ENCODE measurements around the gene TCHHL1.

Gene TCHHL1

GRCh38 chr1:152071123-152071522 lies 17.7 kb downstream of the TCHHL1 start:
- no peak for TF ChIP-seq SIN3A (IDR thresholded peaks at IDR 0.05; ENCODE audit: borderline replicate concordance, insufficient read depth, low read length)
- TF ChIP-seq POLR2AphosphoS5 (IDR thresholded peaks at IDR 0.05; ENCODE audit: low read depth, low read length), result no peak
- no peak for TF ChIP-seq TAF1 (IDR thresholded peaks at IDR 0.05; ENCODE audit: borderline replicate concordance, insufficient read depth, low read length)
- TF ChIP-seq FOXP2 (optimal IDR thresholded peaks at IDR 0.05; ENCODE audit: borderline replicate concordance, extremely low read depth, extremely low read length, insufficient read depth), result no peak
- no peak for TF ChIP-seq REST (IDR thresholded peaks at IDR 0.05; ENCODE audit: insufficient read depth in 1 of 2, low read depth in 2 of 2, low read length in 2 of 2)

GRCh38 chr1:152067929-152068328 lies 20.9 kb downstream of the TCHHL1 start:
- no peak for TF ChIP-seq POLR2AphosphoS5 (IDR thresholded peaks at IDR 0.05; ENCODE audit: low read depth, low read length)
- no peak for TF ChIP-seq SIN3A (IDR thresholded peaks at IDR 0.05; ENCODE audit: borderline replicate concordance, insufficient read depth, low read length)
- TF ChIP-seq TAF1 (IDR thresholded peaks at IDR 0.05; ENCODE audit: borderline replicate concordance, insufficient read depth, low read length), result no peak
- TF ChIP-seq REST (IDR thresholded peaks at IDR 0.05; ENCODE audit: insufficient read depth in 1 of 2, low read depth in 2 of 2, low read length in 2 of 2), result no peak
- no peak for TF ChIP-seq FOXP2 (optimal IDR thresholded peaks at IDR 0.05; ENCODE audit: borderline replicate concordance, extremely low read depth, extremely low read length, insufficient read depth)

GRCh38 chr1:152067150-152067549 lies 21.7 kb downstream of the TCHHL1 start:
- no peak for TF ChIP-seq SIN3A (IDR thresholded peaks at IDR 0.05; ENCODE audit: borderline replicate concordance, insufficient read depth, low read length)
- TF ChIP-seq POLR2AphosphoS5 (IDR thresholded peaks at IDR 0.05; ENCODE audit: low read depth, low read length), result no peak
- no peak for TF ChIP-seq TAF1 (IDR thresholded peaks at IDR 0.05; ENCODE audit: borderline replicate concordance, insufficient read depth, low read length)
- no peak for TF ChIP-seq FOXP2 (optimal IDR thresholded peaks at IDR 0.05; ENCODE audit: borderline replicate concordance, extremely low read depth, extremely low read length, insufficient read depth)
- no peak for TF ChIP-seq REST (IDR thresholded peaks at IDR 0.05; ENCODE audit: insufficient read depth in 1 of 2, low read depth in 2 of 2, low read length in 2 of 2)

- no peak for TF ChIP-seq POLR2AphosphoS5 (IDR thresholded peaks at IDR 0.05; ENCODE audit: low read depth, low read length)
Measured at GRCh38 chr1:152061952-152062351, 26.9 kb downstream of the TCHHL1 start.

- TF ChIP-seq TAF1 (IDR thresholded peaks at IDR 0.05; ENCODE audit: borderline replicate concordance, insufficient read depth, low read length), result no peak
- no peak for TF ChIP-seq SIN3A (IDR thresholded peaks at IDR 0.05; ENCODE audit: borderline replicate concordance, insufficient read depth, low read length)
- TF ChIP-seq FOXP2 (optimal IDR thresholded peaks at IDR 0.05; ENCODE audit: borderline replicate concordance, extremely low read depth, extremely low read length, insufficient read depth), result no peak
- no peak for TF ChIP-seq POLR2AphosphoS5 (IDR thresholded peaks at IDR 0.05; ENCODE audit: low read depth, low read length)
Measured at GRCh38 chr1:152053375-152053774, 35.5 kb downstream of the TCHHL1 start.

- TF ChIP-seq REST (IDR thresholded peaks at IDR 0.05; ENCODE audit: insufficient read depth in 1 of 2, low read depth in 2 of 2, low read length in 2 of 2) (no peak), TAF1 (IDR thresholded peaks at IDR 0.05; ENCODE audit: borderline replicate concordance, insufficient read depth, low read length) (no peak), SIN3A (IDR thresholded peaks at IDR 0.05; ENCODE audit: borderline replicate concordance, insufficient read depth, low read length) (no peak)
Measured at GRCh38 chr1:152052606-152053005, 36.3 kb downstream of the TCHHL1 start.
